SK-N-SH treated with all-trans-retinoic acid at 6 μM for 48 hours (cell line): Measurements from ENCODE around the gene TLR3.

Source experiments
- ATAC-seq: fragments of 200-7000 bp; cut with Tn5 transposase; 3 replicates; pipeline ENCODE4 v1.9.1; 2020; ENCODE audit warnings: mild to moderate bottlenecking, moderate library complexity
- BACH2 ChIP-seq: fragments of 250-450 bp; sonication (Bioruptor Pico); IDR thresholded peaks from 2 replicates; pipeline ENCODE4 v1.9.0; 2021; ENCODE audit warnings: mild to moderate bottlenecking, borderline replicate concordance
- CREB5 ChIP-seq: fragments of 250-450 bp; sonication (Bioruptor Pico); IDR thresholded peaks from 2 replicates; pipeline ENCODE4 v1.5.1; 2020; ENCODE audit warnings: low read depth, mild to moderate bottlenecking, moderate library complexity
- CSDC2 ChIP-seq: fragments of 250-450 bp; sonication (Bioruptor Pico); IDR thresholded peaks from 2 replicates; pipeline ENCODE4 v1.5.0; 2020; ENCODE audit warnings: mild to moderate bottlenecking, moderate library complexity
- CSRNP3 ChIP-seq: fragments of 250-450 bp; sonication (Bioruptor Pico); IDR thresholded peaks from 2 replicates; pipeline ENCODE4 v1.5.1; 2021; ENCODE audit warnings: mild to moderate bottlenecking, moderate library complexity
- ESRRG ChIP-seq: fragments of 250-450 bp; sonication (Bioruptor Pico); IDR thresholded peaks from 2 replicates; pipeline ENCODE4 v1.6.1; 2021; ENCODE audit warnings: mild to moderate bottlenecking
- GLIS3 ChIP-seq: fragments of 250-450 bp; sonication (Bioruptor Pico); IDR thresholded peaks from 2 replicates; pipeline ENCODE4 v1.5.0; 2020; ENCODE audit warnings: mild to moderate bottlenecking, moderate library complexity
- ISL1 ChIP-seq: fragments of 250-450 bp; sonication (Bioruptor Pico); IDR thresholded peaks from 2 replicates; pipeline ENCODE4 v2.1.2; 2022; ENCODE audit warnings: mild to moderate bottlenecking, moderate library complexity
- OSR1 ChIP-seq: fragments of 250-450 bp; sonication (Bioruptor Pico); IDR thresholded peaks from 2 replicates; pipeline ENCODE4 v1.8.0; 2022; ENCODE audit warnings: moderate library complexity, mild to moderate bottlenecking, inconsistent platforms
- POU6F1 ChIP-seq: fragments of 250-450 bp; sonication (Bioruptor Pico); IDR thresholded peaks from 2 replicates; pipeline ENCODE4 v1.8.0; 2021; ENCODE audit warnings: low read depth, mild to moderate bottlenecking, moderate library complexity, borderline replicate concordance
- PPARA ChIP-seq: fragments of 250-450 bp; sonication (Bioruptor Pico); IDR thresholded peaks from 2 replicates; pipeline ENCODE4 v1.5.0; 2020; ENCODE audit warnings: mild to moderate bottlenecking, borderline replicate concordance
- RARB ChIP-seq: fragments of 250-450 bp; sonication (Bioruptor Pico); IDR thresholded peaks from 2 replicates; pipeline ENCODE4 v1.8.0; 2021; ENCODE audit warnings: mild to moderate bottlenecking, moderate library complexity
- SNAI2 ChIP-seq: fragments of 250-450 bp; sonication (Bioruptor Pico); IDR thresholded peaks from 2 replicates; pipeline ENCODE4 v1.5.0; 2020; ENCODE audit warnings: mild to moderate bottlenecking, moderate library complexity
- TCF4 ChIP-seq: fragments of 250-450 bp; sonication (Bioruptor Pico); IDR thresholded peaks from 2 replicates; pipeline ENCODE4 v1.8.0; 2021; ENCODE audit warnings: mild to moderate bottlenecking, moderate library complexity, borderline replicate concordance
- TOX ChIP-seq: fragments of 250-450 bp; sonication (Bioruptor Pico); IDR thresholded peaks from 2 replicates; pipeline ENCODE4 v1.8.0; 2021; ENCODE audit warnings: mild to moderate bottlenecking, moderate library complexity, borderline replicate concordance
- TSHZ2 ChIP-seq: fragments of 250-450 bp; sonication (Bioruptor Pico); IDR thresholded peaks from 2 replicates; pipeline ENCODE4 v1.5.0; 2020; ENCODE audit warnings: mild to moderate bottlenecking, moderate library complexity
- ZC3H10 ChIP-seq: fragments of 250-450 bp; sonication (Bioruptor Pico); IDR thresholded peaks from 2 replicates; pipeline ENCODE4 v1.5.1; 2021; ENCODE audit warnings: mild to moderate bottlenecking, moderate library complexity
- ZFP3 ChIP-seq: fragments of 250-450 bp; sonication (Bioruptor Pico); IDR thresholded peaks from 2 replicates; pipeline ENCODE4 v1.5.0; 2020; ENCODE audit warnings: mild to moderate bottlenecking, moderate library complexity
- ZFP30 ChIP-seq: fragments of 450-650 bp; formaldehyde crosslinking; IDR thresholded peaks from 2 replicates; pipeline ENCODE4 v1.5.0; 2022; ENCODE audit warnings: mild to moderate bottlenecking, moderate library complexity
- ZNF70 ChIP-seq: fragments of 450-650 bp; formaldehyde crosslinking; IDR thresholded peaks from 2 replicates; pipeline ENCODE4 v1.5.0; 2020; ENCODE audit warnings: mild to moderate bottlenecking, moderate library complexity
- ZNF8 ChIP-seq: fragments of 450-650 bp; formaldehyde crosslinking; IDR thresholded peaks from 2 replicates; pipeline ENCODE4 v1.5.0; 2020; ENCODE audit warnings: mild to moderate bottlenecking, moderate library complexity

The TLR3 gene

GRCh38 chr4:186023975-186024374 is 45.0 kb upstream of the TLR3 start:
- no peak for TF ChIP-seq CREB5 (CRISPR knock-in tag)
- no peak for TF ChIP-seq OSR1
- no peak for TF ChIP-seq PPARA (CRISPR knock-in tag)
- TF ChIP-seq ISL1 (CRISPR knock-in tag): no peak
- TF ChIP-seq ZFP3 (CRISPR knock-in tag): no peak
- no peak for TF ChIP-seq ZNF70 (CRISPR knock-in tag)
- no peak for TF ChIP-seq ZNF8 (CRISPR knock-in tag)
- TF ChIP-seq, all 23 proteins: peak for 0
- no peak for ATAC-seq

- TF ChIP-seq TCF4 (no peak), SNAI2 (CRISPR knock-in tag) (no peak), ISL1 (CRISPR knock-in tag) (no peak), TOX (CRISPR knock-in tag) (no peak), ZNF70 (CRISPR knock-in tag) (no peak), TSHZ2 (CRISPR knock-in tag) (no peak), ZFP30 (CRISPR knock-in tag) (no peak), POU6F1 (CRISPR knock-in tag) (no peak), BACH2 (CRISPR knock-in tag) (no peak), CSDC2 (no peak), ESRRG (no peak)
- TF ChIP-seq, all 23 proteins: peak for 0
- no peak for ATAC-seq
Observed at GRCh38 chr4:186024637-186025407, 44.1 kb upstream of the TLR3 start.

- TF ChIP-seq TOX (CRISPR knock-in tag) (no peak), BACH2 (CRISPR knock-in tag) (no peak), TCF4 (no peak), TSHZ2 (CRISPR knock-in tag) (no peak), ZNF70 (CRISPR knock-in tag) (no peak), CSDC2 (no peak), ZFP3 (CRISPR knock-in tag) (no peak), PPARA (CRISPR knock-in tag) (no peak)
- TF ChIP-seq, all 23 proteins: peak for 0
Observed at GRCh38 chr4:186025408-186025690, 43.6 kb upstream of the TLR3 start.

GRCh38 chr4:186027405-186027804 is 41.6 kb upstream of the TLR3 start:
- no peak for ATAC-seq
- no peak for TF ChIP-seq GLIS3 (CRISPR knock-in tag)
- no peak for TF ChIP-seq ZNF70 (CRISPR knock-in tag)
- TF ChIP-seq PPARA (CRISPR knock-in tag): no peak
- no peak for TF ChIP-seq BACH2 (CRISPR knock-in tag)
- no peak for TF ChIP-seq ZC3H10 (CRISPR knock-in tag)
- no peak for TF ChIP-seq ESRRG
- TF ChIP-seq POU6F1 (CRISPR knock-in tag): no peak
- no peak for TF ChIP-seq RARB
- TF ChIP-seq CREB5 (CRISPR knock-in tag): no peak
- no peak for TF ChIP-seq OSR1
- no peak for TF ChIP-seq CSRNP3 (CRISPR knock-in tag)

More at GRCh38 chr4:186025408-186025690, 43.6 kb upstream of the TLR3 start:
- ATAC-seq: no peak
